Loucy (cell line): Measurements from ENCODE around the gene FES.

Source experiments
- H2AFZ ChIP-seq: fragments of 200-600 bp; sonication (generic); 2 replicates; pipeline ENCODE4 v1.6.0; 2016; ENCODE audit warnings: antibody characterized with exemption, mild to moderate bottlenecking, low read length, moderate library complexity
- H3F3A ChIP-seq: fragments of 200-600 bp; 2 replicates; pipeline ENCODE4 v1.6.0; 2016; ENCODE audit warnings: antibody characterized with exemption, low read depth, mild to moderate bottlenecking
- H3K27me3 ChIP-seq: fragments of 200-600 bp; sonication (generic); 2 replicates; pipeline ENCODE4 v1.6.1; 2014; ENCODE audit warnings: low read length, mild to moderate bottlenecking; ENCODE audit not compliant: insufficient read depth, poor library complexity, severe bottlenecking
- H3K36me3 ChIP-seq: fragments of 200-600 bp; sonication (generic); 2 replicates; pipeline ENCODE4 v1.6.1; 2016; ENCODE audit warnings: low read length; ENCODE audit not compliant: insufficient read depth
- H3K4me1 ChIP-seq: fragments of 200-600 bp; sonication (generic); 2 replicates; pipeline ENCODE4 v1.5.1; 2014; ENCODE audit warnings: low read length, mild to moderate bottlenecking; ENCODE audit not compliant: insufficient read depth, poor library complexity, severe bottlenecking
- H3K4me2 ChIP-seq: fragments of 200-600 bp; sonication (generic); 2 replicates; pipeline ENCODE4 v1.6.0; 2014; ENCODE audit warnings: antibody characterized with exemption, low read length, low read depth, mild to moderate bottlenecking; ENCODE audit not compliant: poor library complexity, severe bottlenecking
- H3K4me3 ChIP-seq: fragments of 200-600 bp; sonication (generic); 2 replicates; pipeline ENCODE4 v1.5.1; 2014; ENCODE audit warnings: low read length, mild to moderate bottlenecking, mixed read lengths; ENCODE audit not compliant: poor library complexity, severe bottlenecking
- H3K79me2 ChIP-seq: fragments of 200-600 bp; sonication (generic); 2 replicates; pipeline ENCODE4 v1.6.1; 2014; ENCODE audit warnings: low read length; ENCODE audit not compliant: insufficient read depth
- H3K9ac ChIP-seq: fragments of 200-600 bp; sonication (generic); 2 replicates; pipeline ENCODE4 v1.6.0; 2014; ENCODE audit warnings: mild to moderate bottlenecking, low read depth, low read length, moderate library complexity; ENCODE audit not compliant: poor library complexity, severe bottlenecking
- H3K9me2 ChIP-seq: fragments of 200-600 bp; sonication (generic); replicated peaks from 2 replicates; pipeline ENCODE4 v1.6.1; 2016; ENCODE audit warnings: low read depth, low read length, mixed read lengths
- H3K9me3 ChIP-seq: fragments of 200-600 bp; sonication (generic); 2 replicates; pipeline ENCODE4 v1.6.1; 2014; ENCODE audit warnings: mild to moderate bottlenecking, antibody characterized with exemption, low read length, low read depth; ENCODE audit not compliant: insufficient read depth
- H4K20me1 ChIP-seq: fragments of 200-600 bp; sonication (generic); 2 replicates; pipeline ENCODE4 v1.6.0; 2014; ENCODE audit warnings: antibody characterized with exemption, low read length, mild to moderate bottlenecking; ENCODE audit not compliant: insufficient read depth, poor library complexity, severe bottlenecking
- EZH2phosphoT487 ChIP-seq: fragments of 200-600 bp; IDR thresholded peaks from 2 replicates; pipeline ENCODE4 v1.6.1; 2018; ENCODE audit warnings: antibody characterized with exemption, mild to moderate bottlenecking, moderate library complexity, borderline replicate concordance
- TF ChIP-seq, protein P1 (sequence below): fragments of 200-600 bp; sonication (generic); conservative IDR thresholded peaks from 2 replicates; pipeline ENCODE4 v1.5.1; 2014; ENCODE audit warnings: mild to moderate bottlenecking, antibody characterized with exemption, low read length

FES gene

GRCh38 chr15:90942354-90943120 is 58.2 kb downstream of the FES start:
- no peaks in the 10 kb centered on the region for H4K20me1 ChIP-seq
- H3K9ac ChIP-seq = no peak overlapping the region
- no peaks in the 10 kb centered on the region for H3K9me2 ChIP-seq
- no peak overlapping the region for H3K4me2 ChIP-seq
- H3K4me3 ChIP-seq = no peak overlapping the region
- H3K4me1 ChIP-seq = no peaks in the 10 kb centered on the region
- no peaks in the 10 kb centered on the region for H3K27me3 ChIP-seq
- H3K79me2 ChIP-seq = peaks cover 6% of the 10 kb centered on the region; the same call in 1 of the 2 replicates
- H3K9me3 ChIP-seq = no peaks in the 10 kb centered on the region
- H2AFZ ChIP-seq = no peak overlapping the region
- no peaks in the 10 kb centered on the region for H3F3A ChIP-seq
- H3K36me3 ChIP-seq = peaks cover 54% of the 10 kb centered on the region; the same call in 1 of the 2 replicates
- no peak for TF ChIP-seq EZH2phosphoT487
- TF ChIP-seq, protein P1, sequence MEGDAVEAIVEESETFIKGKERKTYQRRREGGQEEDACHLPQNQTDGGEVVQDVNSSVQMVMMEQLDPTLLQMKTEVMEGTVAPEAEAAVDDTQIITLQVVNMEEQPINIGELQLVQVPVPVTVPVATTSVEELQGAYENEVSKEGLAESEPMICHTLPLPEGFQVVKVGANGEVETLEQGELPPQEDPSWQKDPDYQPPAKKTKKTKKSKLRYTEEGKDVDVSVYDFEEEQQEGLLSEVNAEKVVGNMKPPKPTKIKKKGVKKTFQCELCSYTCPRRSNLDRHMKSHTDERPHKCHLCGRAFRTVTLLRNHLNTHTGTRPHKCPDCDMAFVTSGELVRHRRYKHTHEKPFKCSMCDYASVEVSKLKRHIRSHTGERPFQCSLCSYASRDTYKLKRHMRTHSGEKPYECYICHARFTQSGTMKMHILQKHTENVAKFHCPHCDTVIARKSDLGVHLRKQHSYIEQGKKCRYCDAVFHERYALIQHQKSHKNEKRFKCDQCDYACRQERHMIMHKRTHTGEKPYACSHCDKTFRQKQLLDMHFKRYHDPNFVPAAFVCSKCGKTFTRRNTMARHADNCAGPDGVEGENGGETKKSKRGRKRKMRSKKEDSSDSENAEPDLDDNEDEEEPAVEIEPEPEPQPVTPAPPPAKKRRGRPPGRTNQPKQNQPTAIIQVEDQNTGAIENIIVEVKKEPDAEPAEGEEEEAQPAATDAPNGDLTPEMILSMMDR = no peak

DNA sequence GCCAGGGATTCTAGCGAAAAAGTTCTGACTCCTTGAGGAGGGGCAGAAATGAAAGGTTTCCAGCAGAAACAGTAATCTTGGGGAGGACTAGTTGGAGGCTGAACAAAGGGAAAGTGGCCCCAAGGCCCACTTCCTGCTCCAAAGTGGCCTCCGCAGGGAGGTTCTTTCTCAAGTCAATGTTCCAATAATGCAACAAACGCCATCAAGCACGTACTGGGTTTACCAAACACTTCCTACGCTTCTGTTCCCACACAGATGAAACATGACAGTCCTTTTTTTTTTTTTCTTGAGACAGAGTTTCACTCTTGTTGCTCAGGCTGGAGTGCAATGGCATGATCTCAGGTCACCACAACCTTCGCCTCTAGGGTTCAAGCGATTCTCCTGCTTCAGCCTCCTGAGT is 60.8 kb downstream of the FES start:
- Histone ChIP-seq H3K9ac (no peak overlapping the region), H4K20me1 (no peaks in the 10 kb centered on the region), H3K9me2 (no peaks in the 10 kb centered on the region), H3K4me2 (no peak overlapping the region), H3K79me2 (no peaks in the 10 kb centered on the region; the same call in 1 of the 2 replicates), H3K36me3 (peaks cover 59% of the 10 kb centered on the region; the same call in 1 of the 2 replicates), H3F3A (no peaks in the 10 kb centered on the region), H3K9me3 (no peaks in the 10 kb centered on the region), H2AFZ (no peak overlapping the region), H3K4me3 (no peak overlapping the region), H3K27me3 (no peaks in the 10 kb centered on the region), H3K4me1 (peaks cover 7% of the 10 kb centered on the region)
- TF ChIP-seq EZH2phosphoT487 = no peak
- TF ChIP-seq, protein P1 = no peak
